CD4-positive, alpha-beta T cell (primary cell): Measurements from ENCODE around the gene MAGEB17. TPM values are rescaled to one million over a fixed set of nuclear protein-coding genes. Genes with fewer than 3 reads are reported as not detected.

Experiments
- ATAC-seq: fragments of 200-7000 bp; cut with Tn5 transposase; one replicate; pipeline ENCODE4 v1.10.0; 2022; ENCODE audit warnings: mild to moderate bottlenecking; ENCODE audit not compliant: poor library complexity
- CTCF ChIA-PET: fragments of 350-600 bp; sonication (Branson Sonifier 250); formaldehyde crosslinking; loops from one replicate; lab custom pipeline; 2021; ENCODE audit warnings: antibody characterized with exemption, inconsistent platforms; lab: Charles Lee
- POLR2A ChIA-PET: fragments of 350-600 bp; sonication (Branson Sonifier 250); formaldehyde crosslinking; loops from one replicate; lab custom pipeline; 2021; ENCODE audit warnings: antibody characterized with exemption, inconsistent platforms; lab: Charles Lee
- DNase-seq, 14 experiments: peaks; one replicate each; pipeline ENCODE4 v3.0.0-alpha.2; 2013 to 2020; ENCODE audit warnings: mixed read lengths in 2 of 14
- H3K27ac ChIP-seq, 2 donors: one replicate each; pipeline versions ENCODE4 v1.5.1 to v1.7.0; 2013; ENCODE audit warnings: low read length in 2 of 2, low read depth in 1 of 2, mild to moderate bottlenecking in 1 of 2
- H3K27me3 ChIP-seq, 2 experiments: 1 replicate in 1 of 2; 2 replicates in 1 of 2; pipeline versions ENCODE4 v1.6.1 to v1.7.0; 2013; ENCODE audit warnings: low read length in 2 of 2, control low read depth in 1 of 2, mild to moderate bottlenecking in 1 of 2, moderate library complexity in 1 of 2; ENCODE audit not compliant: insufficient read depth in 2 of 2, control insufficient read depth in 1 of 2
- H3K36me3 ChIP-seq: one replicate; pipeline ENCODE4 v1.6.1; 2013; ENCODE audit warnings: low read length, control low read depth; ENCODE audit not compliant: insufficient read depth
- H3K4me1 ChIP-seq: one replicate; pipeline ENCODE4 v1.6.1; 2013; ENCODE audit warnings: low read length, control low read depth; ENCODE audit not compliant: insufficient read depth
- H3K4me3 ChIP-seq: one replicate; pipeline ENCODE4 v1.5.1; 2013; ENCODE audit warnings: mild to moderate bottlenecking, low read length, moderate library complexity
- H3K9me3 ChIP-seq, 2 experiments: 1 replicate in 1 of 2; 2 replicates in 1 of 2; pipeline versions ENCODE4 v1.6.1 to v1.7.0; 2013; ENCODE audit warnings: low read length in 2 of 2, mild to moderate bottlenecking in 2 of 2, control low read depth in 1 of 2, moderate library complexity in 1 of 2; ENCODE audit not compliant: control insufficient read depth in 1 of 2, insufficient read depth in 1 of 2
- H3K27ac Mint-ChIP-seq: one replicate; pipeline ENCODE4 v1.8.0; 2020; ENCODE audit warnings: mixed read lengths
- H3K27me3 Mint-ChIP-seq: one replicate; pipeline ENCODE4 v1.8.0; 2021; ENCODE audit warnings: mixed read lengths
- H3K36me3 Mint-ChIP-seq: one replicate; pipeline ENCODE4 v1.8.0; 2021; ENCODE audit warnings: low read depth, mixed read lengths
- H3K4me1 Mint-ChIP-seq: one replicate; pipeline ENCODE4 v1.8.0; 2021; ENCODE audit warnings: low read depth, mixed read lengths
- H3K4me3 Mint-ChIP-seq: one replicate; pipeline ENCODE4 v1.8.0; 2020; ENCODE audit warnings: mild to moderate bottlenecking, mixed read lengths
- H3K9me3 Mint-ChIP-seq: one replicate; pipeline ENCODE4 v1.8.0; 2020; ENCODE audit warnings: mixed read lengths
- intact Hi-C, 2 experiments: fragments of 100-400 bp; cut with DNase I in 1 of 2; cut with micrococcal nuclease in 1 of 2; formaldehyde crosslinking; loops; one replicate each; pipeline versions ENCODE4 v1.15.1 to v1.9.0; 2023 to 2025; cut with DNase I, micrococcal nuclease
- polyA plus RNA-seq, 2 donors: library from polyadenylated mRNA; unstranded; fragments of 120-200 nt; gene quantifications; one replicate each; pipeline ENCODE4 v1.2.1, GENCODE V29; 2013
- total RNA-seq, 174 experiments: library from RNA in 2 of 174; stranded (reverse) in 2 of 174; gene quantifications; one replicate each; pipeline ENCODE4 v1.2.3 and lab custom pipeline; 2021 to 2026
- TF ChIP-seq, protein P1 (sequence below): fragments of 200-600 bp; IDR thresholded peaks from one replicate; pipeline ENCODE4 v1.8.0; 2022; ENCODE audit warnings: antibody characterized with exemption, mild to moderate bottlenecking

Gene MAGEB17
- not detected for total RNA-seq
- 0.06 TPM for polyA plus RNA-seq (2013, experiment 1 of 2)
- not detected for polyA plus RNA-seq (2013, experiment 2 of 2)
- total RNA-seq (lab: John Stamatoyannopoulos, UW): 0 to 0.21 (median 0) reads per million in 172 experiments

DNA sequence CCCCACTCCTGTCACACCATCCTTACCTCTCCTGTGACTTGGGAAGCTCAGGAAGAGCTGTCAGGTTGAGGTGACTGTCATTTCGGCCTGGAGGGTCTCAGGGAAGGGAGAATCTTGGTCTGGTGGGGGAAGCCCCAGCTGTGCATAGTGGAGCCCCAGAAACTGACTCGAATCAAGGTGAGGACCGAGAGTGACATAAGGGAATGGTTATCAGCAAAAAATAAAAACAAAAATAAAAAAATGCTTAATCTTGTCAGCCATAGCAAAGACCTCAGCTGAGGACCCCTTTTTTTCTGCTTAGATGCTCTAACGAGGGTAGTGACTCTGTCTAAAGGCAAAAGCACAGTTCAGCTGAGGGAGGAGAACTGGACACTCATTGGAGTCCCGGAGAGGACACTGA lies at the start of gene MAGEB17:
TSS of gene MAGEB17 (plus strand) at position 301 of the 400 bp plus-strand sequence. CDS start 2,902 bp downstream, outside the sequence.
- ATAC-seq: no peak
- no peak within 1 kb of the TSS for H3K4me3 Mint-ChIP-seq
- CTCF ChIA-PET: no interaction called here

GRCh38 chrX:16119353-16120220 lies 47.7 kb upstream of the MAGEB17 start:
- Mint-ChIP-seq H3K4me1 (peaks cover 11% of the 10 kb centered on the region), H3K36me3 (no peaks in the 10 kb centered on the region), H3K27me3 (peaks cover 10% of the 10 kb centered on the region), H3K4me3 (no peak overlapping the region), H3K9me3 (no peaks in the 10 kb centered on the region), H3K27ac (no peak overlapping the region)
- ATAC-seq: no peak
- ChIA-PET CTCF (no interaction called here), POLR2A (no interaction called here)
- intact Hi-C loops: loop anchor here (5.0 kb wide), 2 partner anchors 538 to 553 kb away; no protein-coding TSS in a partner anchor
- TF ChIP-seq, protein P1, sequence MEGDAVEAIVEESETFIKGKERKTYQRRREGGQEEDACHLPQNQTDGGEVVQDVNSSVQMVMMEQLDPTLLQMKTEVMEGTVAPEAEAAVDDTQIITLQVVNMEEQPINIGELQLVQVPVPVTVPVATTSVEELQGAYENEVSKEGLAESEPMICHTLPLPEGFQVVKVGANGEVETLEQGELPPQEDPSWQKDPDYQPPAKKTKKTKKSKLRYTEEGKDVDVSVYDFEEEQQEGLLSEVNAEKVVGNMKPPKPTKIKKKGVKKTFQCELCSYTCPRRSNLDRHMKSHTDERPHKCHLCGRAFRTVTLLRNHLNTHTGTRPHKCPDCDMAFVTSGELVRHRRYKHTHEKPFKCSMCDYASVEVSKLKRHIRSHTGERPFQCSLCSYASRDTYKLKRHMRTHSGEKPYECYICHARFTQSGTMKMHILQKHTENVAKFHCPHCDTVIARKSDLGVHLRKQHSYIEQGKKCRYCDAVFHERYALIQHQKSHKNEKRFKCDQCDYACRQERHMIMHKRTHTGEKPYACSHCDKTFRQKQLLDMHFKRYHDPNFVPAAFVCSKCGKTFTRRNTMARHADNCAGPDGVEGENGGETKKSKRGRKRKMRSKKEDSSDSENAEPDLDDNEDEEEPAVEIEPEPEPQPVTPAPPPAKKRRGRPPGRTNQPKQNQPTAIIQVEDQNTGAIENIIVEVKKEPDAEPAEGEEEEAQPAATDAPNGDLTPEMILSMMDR: no peak
- Histone ChIP-seq H3K9me3 (no peaks in the 10 kb centered on the region), H3K4me1 (no peaks in the 10 kb centered on the region), H3K27ac (no peak overlapping the region), H3K36me3 (no peaks in the 10 kb centered on the region), H3K27me3 (peaks cover 0 to 5% of the 10 kb centered on the region in 2 experiments), H3K4me3 (no peak overlapping the region)
- peak in 2 of 14 experiments; percentile 35 to 37 for DNase-seq

More for the DNA sequence above, at the start of gene MAGEB17:
- no peak within 1 kb of the TSS for H3K4me3 ChIP-seq
- no peak within 1 kb of the TSS for H3K27ac ChIP-seq
- peaks cover 4% of the 10 kb centered on the region for H3K27me3 Mint-ChIP-seq
- H3K9me3 ChIP-seq: no peaks in the 10 kb centered on the region
- no peaks in the 10 kb centered on the region for H3K9me3 Mint-ChIP-seq
- H3K4me1 Mint-ChIP-seq: no peaks in the 10 kb centered on the region
- intact Hi-C loops: no loop called here
- H3K4me1 ChIP-seq: no peaks in the 10 kb centered on the region
- H3K27me3 ChIP-seq: no peaks in the 10 kb centered on the region
- H3K27ac Mint-ChIP-seq: no peak within 1 kb of the TSS
- H3K36me3 Mint-ChIP-seq: no peaks in the 10 kb centered on the region
- DNase-seq: no peak
- POLR2A ChIA-PET: no interaction called here
- TF ChIP-seq, protein P1: no peak
- no peaks in the 10 kb centered on the region for H3K36me3 ChIP-seq

- Mint-ChIP-seq H3K36me3 (no peaks in the 10 kb centered on the region), H3K4me1 (peaks cover 11% of the 10 kb centered on the region), H3K27me3 (peaks cover 10% of the 10 kb centered on the region), H3K4me3 (no peak overlapping the region), H3K27ac (no peak overlapping the region), H3K9me3 (no peaks in the 10 kb centered on the region)
- no peaks in the 10 kb centered on the region for H3K27me3 ChIP-seq
- no peak for ATAC-seq
- CTCF ChIA-PET: no interaction called here
- no peaks in the 10 kb centered on the region for H3K9me3 ChIP-seq
- DNase-seq: no peak
- H3K27ac ChIP-seq: no peak overlapping the region
- TF ChIP-seq, protein P1: no peak
- H3K4me1 ChIP-seq: no peaks in the 10 kb centered on the region
- intact Hi-C loops: loop anchor here (5.0 kb wide), 2 partner anchors 537 to 552 kb away; no protein-coding TSS in a partner anchor
- no peaks in the 10 kb centered on the region for H3K36me3 ChIP-seq
- H3K4me3 ChIP-seq: no peak overlapping the region
- POLR2A ChIA-PET: no interaction called here
Measured at GRCh38 chrX:16120431-16120830, 46.9 kb upstream of the MAGEB17 start.
